NCI-H345 treated with DMSO at 0.1 percent for 48 hours (cell line): ENCODE measurements around the gene NPIPA3.
"Not testable (repeated sequence)": the region's sequence is repeated elsewhere in the genome, so short reads cannot be mapped to it uniquely, and the experiment has no call there.

Experiments
- DNase-seq: peaks from one replicate; lab custom pipeline; 2025; ENCODE audit not compliant: unreplicated experiment; lab: John Stamatoyannopoulos, UW

NPIPA3 gene

DNA sequence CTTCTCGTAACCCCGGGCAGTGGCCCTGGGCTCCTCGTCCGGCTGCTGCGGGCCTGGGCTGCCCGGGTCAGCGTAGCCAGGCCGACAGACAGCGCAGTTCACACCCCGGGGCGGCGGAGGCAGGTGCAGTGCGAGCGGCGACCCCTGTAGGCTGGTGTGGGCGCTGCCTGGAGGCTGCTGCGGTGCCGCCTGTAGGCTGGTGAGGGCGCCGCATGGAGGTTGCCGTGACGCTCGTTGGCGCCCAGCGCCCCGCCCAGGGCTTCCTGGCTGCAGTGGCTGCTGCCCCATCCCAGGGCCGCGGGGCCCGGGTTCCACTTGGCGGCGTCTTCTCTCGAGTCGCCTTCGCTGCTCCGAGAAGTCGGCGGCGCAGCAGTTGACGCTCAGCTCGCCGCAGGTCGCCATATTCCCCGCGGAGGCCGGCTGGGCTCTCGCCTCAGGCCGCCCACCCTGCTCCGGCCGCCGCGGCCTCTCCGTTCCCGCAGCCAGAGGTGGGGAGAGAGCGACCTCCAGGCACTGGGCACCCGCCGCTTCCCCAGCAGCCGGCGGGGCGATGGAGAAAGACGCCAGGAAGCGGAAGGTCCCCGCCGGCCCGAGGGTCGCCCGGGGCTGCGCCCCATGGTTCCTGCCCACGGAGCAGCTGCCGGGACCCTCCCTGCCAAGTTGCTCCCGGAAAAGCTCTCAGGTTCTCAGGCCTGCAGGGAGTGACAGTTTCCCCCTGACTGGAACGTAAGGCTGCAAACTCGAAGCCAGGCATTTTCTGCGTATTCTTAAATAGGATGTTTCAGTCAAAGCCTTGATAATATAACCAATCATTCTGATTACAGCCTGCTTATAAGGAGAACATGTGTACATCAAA, at the start of gene NPIPA3:
Gene NPIPA3 (plus strand): TSS at position 256 of the 856 bp plus-strand sequence. CDS start 5,533 bp downstream, outside the sequence.
- not testable (repeated sequence) for DNase-seq

DNA sequence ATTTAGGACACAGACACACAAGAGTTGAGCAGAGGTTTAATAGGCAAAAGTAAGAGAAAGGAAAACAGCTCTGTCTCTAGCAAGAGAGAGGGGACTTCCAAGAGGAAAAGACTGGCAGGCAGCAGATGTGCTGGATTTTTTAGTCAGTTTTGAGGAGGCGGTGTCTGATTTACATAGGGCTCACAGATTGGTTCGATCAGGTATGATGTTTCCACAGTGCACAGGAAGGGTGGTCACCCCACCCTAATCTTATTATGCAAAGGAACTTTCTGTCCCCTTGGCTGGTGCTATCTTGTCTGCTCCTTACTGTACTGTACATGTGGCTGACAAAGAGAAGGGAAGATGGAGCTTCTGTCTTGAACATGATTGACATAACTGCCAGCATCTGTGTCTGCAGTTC, 45.1 kb upstream of the NPIPA3 start:
- DNase-seq: no peak

DNA sequence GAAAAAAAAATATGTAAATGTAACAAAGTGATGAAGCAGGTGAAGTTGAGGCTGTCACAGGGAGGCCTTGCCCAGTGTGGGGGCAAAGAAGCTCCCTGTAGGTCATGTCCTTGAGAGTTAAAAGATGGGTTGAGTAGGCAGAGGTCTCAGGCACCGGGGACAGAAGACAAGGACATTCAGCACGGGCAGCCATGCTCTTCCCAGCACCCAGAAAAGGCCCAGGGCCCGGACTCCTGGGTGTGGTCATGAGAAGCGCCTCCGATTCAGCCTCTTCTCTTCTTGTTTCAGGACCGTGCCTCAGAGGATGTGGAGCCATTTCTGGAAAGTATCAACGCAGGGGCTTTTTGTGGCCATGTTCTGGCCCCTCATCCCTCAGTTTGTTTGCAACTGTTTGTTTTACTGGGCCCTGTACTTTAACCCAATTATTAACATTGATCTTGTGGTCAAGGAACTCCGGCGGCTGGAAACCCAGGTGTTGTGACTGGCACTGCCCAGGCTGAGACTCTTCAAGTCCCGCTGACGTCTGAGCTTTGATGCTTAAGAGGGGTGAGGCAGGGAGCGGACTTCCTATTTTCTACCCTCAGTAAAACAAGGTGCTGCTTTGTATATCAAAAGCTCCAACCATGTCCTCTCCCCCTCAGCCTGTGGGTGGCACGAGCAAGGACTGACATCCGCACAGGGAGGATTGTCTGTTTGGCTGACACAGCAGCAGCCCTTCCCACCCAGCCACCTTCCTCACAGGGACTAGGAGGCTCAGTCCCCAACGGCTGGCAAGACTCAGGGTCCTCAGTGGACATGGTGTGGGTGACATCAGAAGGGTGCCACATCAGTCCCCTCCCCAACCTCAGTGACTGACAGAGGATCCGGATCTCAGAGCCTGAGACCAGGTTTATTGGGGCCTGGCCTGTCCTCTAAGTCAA, 35.6 kb upstream of the NPIPA3 start:
- no peak for DNase-seq

GRCh38 chr16:14668556-14669223, 34.5 kb upstream of the NPIPA3 start:
- DNase-seq: no peak

DNA sequence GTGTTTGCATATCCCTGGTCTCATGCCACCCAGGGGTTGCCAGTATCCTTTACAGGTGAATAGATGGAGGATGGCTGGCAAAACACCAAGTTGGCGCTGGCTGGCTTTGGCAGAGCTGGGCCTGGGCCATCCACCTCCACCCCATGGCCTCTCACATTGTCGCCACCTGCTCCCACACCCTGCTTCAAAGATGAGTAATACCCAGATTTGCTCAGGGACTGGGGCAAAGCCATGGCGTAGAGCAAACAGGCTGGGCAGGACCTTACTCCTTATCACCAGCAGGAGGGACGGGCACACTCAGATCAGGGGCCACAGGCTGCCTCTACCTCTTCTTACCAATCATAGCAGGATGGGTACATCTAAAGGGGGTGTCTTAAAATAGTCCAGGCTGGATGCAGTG, 33.4 kb upstream of the NPIPA3 start:
- no peak for DNase-seq

DNA sequence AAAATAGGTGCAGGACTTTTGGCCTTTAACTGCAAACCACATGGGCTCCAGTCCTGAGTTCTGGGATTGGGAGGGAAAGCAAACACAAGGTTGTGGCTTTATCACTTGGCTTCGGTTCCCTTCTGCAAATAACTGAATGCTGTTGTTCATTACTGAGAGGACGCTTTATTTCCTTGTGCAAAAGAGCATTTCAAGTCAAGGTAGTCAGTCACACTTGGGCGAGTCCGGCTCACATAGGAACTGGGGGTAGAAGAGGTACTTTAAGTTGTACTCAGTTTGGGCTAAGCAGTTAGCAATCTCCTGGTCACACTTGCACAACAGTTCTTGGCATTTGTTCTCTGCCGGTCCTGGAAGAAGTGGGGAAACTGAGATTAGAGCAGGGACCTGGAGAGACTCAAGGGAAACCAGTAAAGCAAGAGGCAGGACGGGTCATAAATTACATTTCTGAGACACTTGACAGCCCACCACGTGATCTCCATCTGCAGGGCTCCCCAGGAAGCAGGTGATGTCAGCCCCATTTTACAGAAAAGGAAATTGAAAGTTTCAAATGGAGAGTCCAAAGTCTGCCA, 30.7 kb upstream of the NPIPA3 start:
- DNase-seq: no peak

- DNase-seq: no peak
Observed at GRCh38 chr16:14676633-14677032, 26.6 kb upstream of the NPIPA3 start.

DNA sequence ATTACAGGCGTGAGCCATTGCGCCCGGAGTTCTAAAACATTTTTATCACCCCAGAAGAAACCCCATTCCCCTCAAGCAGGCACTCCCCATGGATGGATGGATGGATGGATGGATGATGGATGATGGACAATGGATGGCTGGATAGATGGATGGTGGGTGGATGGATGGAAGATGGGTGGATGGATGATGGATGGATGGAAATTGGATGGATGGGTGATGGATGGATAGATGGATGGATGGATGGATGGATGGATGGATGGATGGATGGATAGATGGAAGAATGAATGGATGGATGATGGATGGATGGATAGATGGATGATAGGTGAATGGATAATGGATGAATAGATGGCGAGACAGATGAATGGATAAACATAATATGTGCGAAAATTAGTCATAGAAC, 25.6 kb upstream of the NPIPA3 start:
- no peak for DNase-seq

DNA sequence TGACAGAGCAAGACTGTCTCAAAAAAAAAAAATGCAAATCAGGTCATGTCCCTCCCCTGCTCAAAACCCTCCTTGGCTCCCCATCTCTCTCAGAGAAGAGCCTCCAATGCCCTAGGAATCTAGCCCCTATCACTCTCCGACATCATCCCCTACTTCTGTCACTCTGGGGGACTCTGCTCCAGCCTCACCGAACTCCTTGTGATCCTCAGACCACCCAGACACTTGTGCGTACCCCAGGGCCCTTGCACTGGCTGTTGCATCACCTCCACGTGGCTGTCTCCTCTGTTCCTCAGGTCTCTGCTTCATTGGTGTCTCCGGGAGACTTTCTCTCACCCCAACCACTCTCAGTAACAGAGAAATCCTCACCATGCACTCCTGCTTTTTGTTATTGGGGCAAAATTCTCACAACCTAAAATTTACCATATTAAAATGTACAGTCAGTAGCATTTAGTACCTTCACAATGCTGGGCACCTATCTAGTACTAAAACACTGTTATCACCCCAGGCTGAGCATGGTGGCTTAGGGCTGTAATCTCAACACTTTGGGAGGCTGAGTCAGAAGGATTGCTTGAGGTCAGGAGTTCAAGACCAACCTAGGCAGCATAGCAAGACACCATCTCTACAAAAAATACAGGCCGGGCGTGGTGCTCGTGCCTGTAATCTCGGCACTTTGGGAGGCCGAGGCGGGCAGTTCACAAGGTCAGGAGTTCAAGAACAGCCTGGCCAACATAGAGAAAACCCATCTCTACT, 24.3 kb upstream of the NPIPA3 start:
- DNase-seq: no peak

DNA sequence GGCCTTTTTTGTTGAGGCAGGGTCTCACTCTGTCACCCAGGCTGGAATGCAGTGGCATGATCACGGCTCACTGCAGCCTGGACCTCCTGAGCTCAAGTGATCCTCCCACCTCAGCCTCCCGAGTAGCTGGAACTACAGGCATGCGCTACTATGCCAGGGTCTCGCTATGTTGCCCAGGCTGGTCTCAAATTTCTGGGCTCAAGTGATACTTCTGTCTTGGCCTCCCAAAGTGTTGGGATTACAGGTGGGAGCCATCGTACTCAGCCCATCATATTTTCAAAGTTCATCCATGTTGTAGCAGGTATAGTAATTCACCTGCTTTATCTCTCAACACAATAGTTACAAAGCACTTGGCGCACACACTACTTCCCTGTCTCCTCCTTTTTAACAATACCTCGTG, 22.8 kb upstream of the NPIPA3 start:
- not testable (repeated sequence) for DNase-seq

DNA sequence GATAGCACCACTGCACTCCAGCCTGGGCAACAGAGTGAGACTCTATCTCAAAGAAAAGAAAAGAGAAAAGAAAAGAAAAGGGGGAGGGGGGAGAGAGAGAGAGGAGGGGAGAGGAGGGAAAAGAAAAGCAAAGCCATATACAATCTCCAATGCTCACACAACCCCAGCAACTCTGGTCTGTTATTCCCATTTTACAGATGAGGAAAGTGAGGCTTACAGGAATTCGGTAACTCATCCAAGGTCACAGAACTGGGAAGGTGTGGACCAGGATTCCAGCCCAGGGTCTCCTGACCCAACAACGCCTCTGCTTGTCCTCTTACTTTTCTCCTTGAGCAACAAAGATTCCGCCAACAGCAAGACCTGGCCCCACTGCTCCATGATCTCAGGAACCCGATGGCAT, 22.1 kb upstream of the NPIPA3 start:
- DNase-seq: no peak

- DNase-seq: no peak
Observed at GRCh38 chr16:14682121-14682520, 21.1 kb upstream of the NPIPA3 start.

- DNase-seq: not testable (repeated sequence)
Observed at GRCh38 chr16:14685870-14686793, 17.1 kb upstream of the NPIPA3 start.

- DNase-seq: not testable (repeated sequence)
Observed at GRCh38 chr16:14694129-14694528, 9.1 kb upstream of the NPIPA3 start, which contains the start of gene PLA2G10. Gene PLA2G10 (minus strand): TSS chr16:14694308. CDS start chr16:14694229, 79 bp downstream.

DNA sequence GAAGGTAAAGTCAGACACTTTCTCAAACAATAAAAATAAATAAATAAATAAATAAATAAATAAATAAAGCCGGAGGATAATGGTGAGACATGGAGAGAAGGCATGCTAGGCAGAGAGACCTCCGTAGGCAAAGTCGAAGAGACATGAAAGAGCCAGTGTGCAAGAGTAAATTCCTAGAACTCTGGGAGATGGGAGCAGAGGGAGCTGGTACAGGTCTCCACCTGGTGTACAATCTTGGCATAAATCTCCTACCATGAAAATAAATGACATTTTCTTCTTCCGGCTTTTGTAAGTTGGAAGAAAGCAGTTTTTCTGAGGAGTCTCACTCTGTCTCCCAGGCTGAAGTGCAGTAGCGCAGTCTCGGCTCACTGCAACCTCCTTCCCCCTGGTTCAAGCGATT, 1.4 kb upstream of the NPIPA3 start:
- DNase-seq: not testable (repeated sequence)

DNA sequence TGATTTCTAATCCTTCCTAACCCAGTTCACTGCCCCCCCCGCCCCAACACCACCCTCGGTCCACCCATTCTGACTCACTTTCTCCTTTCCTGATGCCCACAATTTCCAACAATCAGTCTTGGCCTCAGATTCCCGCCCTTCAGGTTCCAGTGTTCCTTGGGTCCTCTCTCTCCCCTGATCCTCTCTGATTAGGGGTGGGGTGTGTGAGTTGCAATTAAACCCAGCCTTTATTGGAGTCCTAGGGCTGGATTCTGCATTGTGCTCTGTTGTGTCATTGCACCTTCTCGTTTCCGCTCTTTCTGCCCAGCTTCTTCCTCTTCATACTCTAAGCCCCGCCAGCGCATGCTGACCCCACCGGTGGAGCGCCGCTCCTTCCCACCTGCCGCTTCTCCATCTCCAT, 539 bp upstream of the NPIPA3 start:
- DNase-seq: not testable (repeated sequence)

DNA sequence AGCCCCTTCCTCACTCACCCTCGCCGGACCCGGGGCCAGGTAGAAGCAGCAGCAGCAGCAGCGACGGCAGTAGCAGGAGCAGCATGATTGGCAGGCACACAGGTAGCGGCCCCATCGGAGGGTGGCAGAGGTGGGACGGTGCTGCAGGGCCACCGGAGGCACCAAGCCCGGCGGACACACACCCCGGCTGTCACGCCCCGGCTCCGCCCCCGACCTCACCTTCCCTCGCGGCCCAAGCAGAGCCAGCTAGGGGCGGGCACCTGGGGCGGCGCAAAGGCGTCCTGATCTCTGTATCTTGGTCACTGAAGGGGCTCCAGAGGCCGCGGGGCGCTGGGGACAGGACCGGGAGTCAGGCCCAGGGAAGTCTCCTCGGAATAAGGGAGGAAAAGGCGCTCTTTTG, 30.0 kb downstream of the NPIPA3 start:
- DNase-seq: not testable (repeated sequence)

DNA sequence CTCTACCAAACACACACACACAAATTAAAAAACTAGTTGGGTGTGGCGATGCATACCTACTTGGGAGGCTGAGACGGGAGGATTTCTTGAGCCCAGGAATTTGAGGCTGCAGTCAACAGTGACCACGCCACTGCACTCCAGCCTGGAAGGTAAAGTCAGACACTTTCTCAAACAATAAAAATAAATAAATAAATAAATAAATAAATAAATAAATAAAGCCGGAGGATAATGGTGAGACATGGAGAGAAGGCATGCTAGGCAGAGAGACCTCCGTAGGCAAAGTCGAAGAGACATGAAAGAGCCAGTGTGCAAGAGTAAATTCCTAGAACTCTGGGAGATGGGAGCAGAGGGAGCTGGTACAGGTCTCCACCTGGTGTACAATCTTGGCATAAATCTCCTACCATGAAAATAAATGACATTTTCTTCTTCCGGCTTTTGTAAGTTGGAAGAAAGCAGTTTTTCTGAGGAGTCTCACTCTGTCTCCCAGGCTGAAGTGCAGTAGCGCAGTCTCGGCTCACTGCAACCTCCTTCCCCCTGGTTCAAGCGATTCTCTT, 37.7 kb downstream of the NPIPA3 start:
- not testable (repeated sequence) for DNase-seq

GRCh38 chr16:14741794-14742193, 38.6 kb downstream of the NPIPA3 start:
- not testable (repeated sequence) for DNase-seq
